GM13976 (cell line): ENCODE data around the gene UBE2L6.

Source experiments
- DNase-seq: peaks from one replicate; pipeline ENCODE4 v3.0.0; 2012; ENCODE audit warnings: low spot score
- in situ Hi-C: fragments of 300-500 bp; cut with MboI; formaldehyde crosslinking; loops from one replicate; pipeline ENCODE4 v1.12.0; 2022; ENCODE audit warnings: low sequenced_read_pairs, mixed read lengths, inconsistent platforms; ENCODE audit not compliant: unreplicated experiment
- TF ChIP-seq, protein P1 (sequence below): IDR thresholded peaks from 2 replicates; pipeline ENCODE4 v1.5.1; 2012; ENCODE audit warnings: borderline replicate concordance, mild to moderate bottlenecking; ENCODE audit not compliant: insufficient read depth; ENCODE audit errors: extremely low read depth, missing control alignments, control extremely low read depth

The UBE2L6 gene

DNA sequence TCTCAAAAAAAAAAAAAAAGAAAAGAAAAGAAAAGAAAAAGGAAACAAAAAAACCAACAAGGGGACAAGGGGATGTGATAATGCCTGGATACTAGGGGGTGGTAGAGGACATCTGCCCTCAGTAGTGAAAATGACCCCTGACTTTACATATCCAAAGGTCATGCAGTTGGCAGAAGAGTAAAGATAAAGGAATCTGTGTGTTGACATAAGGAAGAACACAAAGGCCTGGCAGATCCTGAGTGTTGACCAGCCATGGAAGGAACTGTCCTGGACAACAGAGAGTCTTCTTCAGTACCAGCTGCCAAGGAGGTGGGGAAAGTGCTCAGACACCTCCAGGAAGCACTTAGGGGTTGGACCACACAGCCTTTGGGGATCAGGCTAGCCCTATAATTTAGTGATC lies 64.6 kb downstream of the UBE2L6 start:
- DNase-seq: peak; percentile 16
- in situ Hi-C loops: no loop called here
- TF ChIP-seq, protein P1, sequence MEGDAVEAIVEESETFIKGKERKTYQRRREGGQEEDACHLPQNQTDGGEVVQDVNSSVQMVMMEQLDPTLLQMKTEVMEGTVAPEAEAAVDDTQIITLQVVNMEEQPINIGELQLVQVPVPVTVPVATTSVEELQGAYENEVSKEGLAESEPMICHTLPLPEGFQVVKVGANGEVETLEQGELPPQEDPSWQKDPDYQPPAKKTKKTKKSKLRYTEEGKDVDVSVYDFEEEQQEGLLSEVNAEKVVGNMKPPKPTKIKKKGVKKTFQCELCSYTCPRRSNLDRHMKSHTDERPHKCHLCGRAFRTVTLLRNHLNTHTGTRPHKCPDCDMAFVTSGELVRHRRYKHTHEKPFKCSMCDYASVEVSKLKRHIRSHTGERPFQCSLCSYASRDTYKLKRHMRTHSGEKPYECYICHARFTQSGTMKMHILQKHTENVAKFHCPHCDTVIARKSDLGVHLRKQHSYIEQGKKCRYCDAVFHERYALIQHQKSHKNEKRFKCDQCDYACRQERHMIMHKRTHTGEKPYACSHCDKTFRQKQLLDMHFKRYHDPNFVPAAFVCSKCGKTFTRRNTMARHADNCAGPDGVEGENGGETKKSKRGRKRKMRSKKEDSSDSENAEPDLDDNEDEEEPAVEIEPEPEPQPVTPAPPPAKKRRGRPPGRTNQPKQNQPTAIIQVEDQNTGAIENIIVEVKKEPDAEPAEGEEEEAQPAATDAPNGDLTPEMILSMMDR: no peak

DNA sequence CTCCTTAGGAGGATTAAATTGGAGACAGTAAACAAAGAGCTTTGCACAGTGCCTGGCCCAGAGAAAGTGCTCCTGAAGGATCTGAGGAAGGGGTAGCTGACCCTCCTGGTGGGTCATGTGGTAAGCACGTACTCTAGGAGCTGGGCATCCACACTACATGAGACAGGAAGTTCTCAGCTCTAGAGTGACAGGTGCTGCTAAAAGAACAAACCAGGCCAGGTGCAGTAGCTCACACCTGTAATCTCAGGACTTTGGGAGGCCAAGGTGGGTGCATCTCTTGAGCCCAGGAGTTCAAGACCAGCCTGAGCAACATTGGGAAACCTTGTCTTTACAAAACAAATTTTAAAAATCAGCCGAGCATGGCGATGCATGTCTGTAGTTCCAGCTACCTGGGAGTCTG lies 65.1 kb downstream of the UBE2L6 start:
- in situ Hi-C loops: no loop called here
- DNase-seq: peak; percentile 10
- TF ChIP-seq, protein P1: no peak

DNA sequence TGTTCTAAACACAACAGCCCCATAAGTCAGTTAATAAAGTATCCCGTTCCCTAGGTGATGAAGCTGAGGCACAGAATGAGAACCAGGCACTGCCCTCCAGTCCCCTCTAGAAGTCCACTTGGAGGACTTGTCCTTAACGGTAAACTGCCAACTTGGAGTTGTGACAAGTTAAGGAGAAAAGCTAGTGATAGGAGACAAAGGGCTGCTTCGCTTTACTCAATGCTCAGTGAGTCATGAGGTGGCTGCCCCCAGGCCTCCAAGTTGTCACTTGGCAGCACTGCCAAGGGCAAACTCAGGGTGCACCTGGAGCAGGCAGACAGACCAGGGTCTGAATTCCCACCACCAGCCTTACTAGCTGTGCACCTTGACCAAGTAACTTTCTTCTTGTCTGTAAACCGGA lies 65.5 kb downstream of the UBE2L6 start:
- peak; percentile 5 for DNase-seq
- in situ Hi-C loops: no loop called here
- TF ChIP-seq, protein P1: no peak
